Mesenchymal stem cell (in vitro differentiated cells and primary cell): ENCODE data around the gene AUTS2.

ENCODE experiments used
- DNase-seq: peaks from one replicate; pipeline ENCODE4 v3.0.0-alpha.2; 2013
- H2AFZ ChIP-seq: one replicate; pipeline ENCODE4 v1.6.1; 2013; ENCODE audit warnings: low read depth, mild to moderate bottlenecking, control low read depth, inconsistent platforms, low read length, moderate library complexity
- H2AK5ac ChIP-seq: 2 replicates; pipeline ENCODE4 v1.6.1; 2013; ENCODE audit warnings: low read length, moderate library complexity, mild to moderate bottlenecking, inconsistent platforms; ENCODE audit not compliant: severe bottlenecking
- H2BK120ac ChIP-seq: one replicate; pipeline ENCODE4 v1.6.1; 2013; ENCODE audit warnings: low read depth, mild to moderate bottlenecking, inconsistent platforms, low read length, moderate library complexity
- H2BK12ac ChIP-seq, 2 experiments: one replicate each; pipeline ENCODE4 v1.6.1; 2013; ENCODE audit warnings: inconsistent platforms in 2 of 2, low read length in 2 of 2, mild to moderate bottlenecking in 2 of 2, moderate library complexity in 2 of 2, control low read depth in 1 of 2
- H2BK15ac ChIP-seq: one replicate; pipeline ENCODE4 v1.6.1; 2013; ENCODE audit warnings: mild to moderate bottlenecking, low read depth, inconsistent platforms; ENCODE audit not compliant: poor library complexity, severe bottlenecking
- H2BK5ac ChIP-seq: 2 replicates; pipeline ENCODE4 v1.6.1; 2013; ENCODE audit warnings: low read depth, mild to moderate bottlenecking, low read length, control low read depth, inconsistent platforms; ENCODE audit not compliant: poor library complexity, severe bottlenecking
- H3K14ac ChIP-seq, 2 experiments: one replicate each; pipeline ENCODE4 v1.6.1; 2013; ENCODE audit warnings: inconsistent platforms in 2 of 2, low read length in 2 of 2, control low read depth in 1 of 2, mild to moderate bottlenecking in 1 of 2, moderate library complexity in 1 of 2
- H3K18ac ChIP-seq, 2 experiments: one replicate each; pipeline ENCODE4 v1.6.1; 2013; ENCODE audit warnings: inconsistent platforms in 2 of 2, low read length in 2 of 2, control low read depth in 1 of 2, low read depth in 1 of 2, mild to moderate bottlenecking in 1 of 2
- H3K23ac ChIP-seq, 2 experiments: one replicate each; pipeline ENCODE4 v1.6.1; 2013; ENCODE audit warnings: inconsistent platforms in 2 of 2, low read length in 2 of 2, mild to moderate bottlenecking in 2 of 2, moderate library complexity in 2 of 2, control low read depth in 1 of 2
- H3K27ac ChIP-seq: 2 replicates; pipeline ENCODE4 v1.5.1; 2013; ENCODE audit warnings: mild to moderate bottlenecking, moderate library complexity, low read length, control low read depth, inconsistent platforms; ENCODE audit not compliant: poor library complexity, severe bottlenecking
- H3K27me3 ChIP-seq, 2 experiments: 2 replicates each; pipeline versions ENCODE4 v1.6.1 to v1.7.0; 2013; ENCODE audit warnings: low read length in 2 of 2, mild to moderate bottlenecking in 2 of 2, moderate library complexity in 2 of 2, control low read depth in 1 of 2, inconsistent platforms in 1 of 2; ENCODE audit not compliant: control insufficient read depth in 1 of 2, insufficient read depth in 1 of 2
- H3K36me3 ChIP-seq, 2 experiments: 2 replicates each; pipeline versions ENCODE4 v1.6.1 to v1.7.0; 2013; ENCODE audit warnings: low read length in 2 of 2, control low read depth in 1 of 2, inconsistent platforms in 1 of 2, low read depth in 1 of 2, mild to moderate bottlenecking in 1 of 2; ENCODE audit not compliant: insufficient read depth in 2 of 2, control insufficient read depth in 1 of 2
- H3K4ac ChIP-seq, 2 experiments: one replicate each; pipeline ENCODE4 v1.6.1; 2013; ENCODE audit warnings: inconsistent platforms in 2 of 2, low read length in 2 of 2, mild to moderate bottlenecking in 2 of 2, moderate library complexity in 2 of 2, control low read depth in 1 of 2, low read depth in 1 of 2
- H3K4me1 ChIP-seq: 2 replicates; pipeline ENCODE4 v1.6.1; 2013; ENCODE audit warnings: low read depth, low read length, control low read depth; ENCODE audit not compliant: control insufficient read depth, insufficient read depth
- H3K4me2 ChIP-seq: 2 replicates; pipeline ENCODE4 v1.6.1; 2013; ENCODE audit warnings: low read length, mild to moderate bottlenecking, inconsistent platforms; ENCODE audit not compliant: poor library complexity, severe bottlenecking
- H3K4me3 ChIP-seq, 2 experiments: 2 replicates each; pipeline versions ENCODE4 v1.5.1 to v1.7.0; 2013; ENCODE audit warnings: low read length in 2 of 2, mild to moderate bottlenecking in 2 of 2, control low read depth in 1 of 2, low read depth in 1 of 2; ENCODE audit not compliant: insufficient read depth in 1 of 2
- H3K79me1 ChIP-seq: replicated peaks from 2 replicates; pipeline ENCODE4 v1.6.1; 2013; ENCODE audit warnings: mild to moderate bottlenecking, control low read depth, low read length, inconsistent platforms; ENCODE audit not compliant: poor library complexity, severe bottlenecking
- H3K9ac ChIP-seq: 2 replicates; pipeline ENCODE4 v1.7.0; 2013; ENCODE audit warnings: mild to moderate bottlenecking, low read length, moderate library complexity
- H3K9me3 ChIP-seq: 2 replicates; pipeline ENCODE4 v1.7.0; 2013; ENCODE audit warnings: mild to moderate bottlenecking, low read length; ENCODE audit not compliant: control insufficient read depth
- H4K8ac ChIP-seq: one replicate; pipeline ENCODE4 v1.6.1; 2013; ENCODE audit warnings: inconsistent platforms, mild to moderate bottlenecking, low read length, moderate library complexity
- H4K91ac ChIP-seq: one replicate; pipeline ENCODE4 v1.6.1; 2013; ENCODE audit warnings: mild to moderate bottlenecking, low read length, inconsistent platforms
- WGBS: methylation state at CpG from one replicate; pipeline ENCODE4 v1.1.7; 2013; ENCODE audit warnings: mixed read lengths; 5-methylcytosine and 5-hydroxymethylcytosine counted together

AUTS2 gene

GRCh38 chr7:69994886-69995542 lies 396.7 kb downstream of the AUTS2 start:
- H2BK12ac ChIP-seq: no peak overlapping the region
- H3K27me3 ChIP-seq: no peaks in the 10 kb centered on the region
- no peak overlapping the region for H4K8ac ChIP-seq
- peaks cover 4% of the 10 kb centered on the region for H3K79me1 ChIP-seq
- H3K4ac ChIP-seq: no peak overlapping the region
- no peaks in the 10 kb centered on the region for H3K4me1 ChIP-seq
- 96% methylated on average over 6 of the region's 7 CpGs for WGBS
- no peak overlapping the region for H3K14ac ChIP-seq
- no peak overlapping the region for H2BK15ac ChIP-seq
- no peak overlapping the region for H3K27ac ChIP-seq
- no peak overlapping the region for H3K23ac ChIP-seq
- H2BK5ac ChIP-seq: no peak overlapping the region
- no peak overlapping the region for H3K4me2 ChIP-seq
- no peak for DNase-seq
- H3K36me3 ChIP-seq: no peaks in the 10 kb centered on the region
- no peaks in the 10 kb centered on the region for H3K9me3 ChIP-seq
- no peak overlapping the region for H3K4me3 ChIP-seq
- no peak overlapping the region for H2AFZ ChIP-seq
- H4K91ac ChIP-seq: no peak overlapping the region
- no peak overlapping the region for H2AK5ac ChIP-seq
- no peak overlapping the region for H2BK120ac ChIP-seq
- no peak overlapping the region for H3K9ac ChIP-seq
- no peak overlapping the region for H3K18ac ChIP-seq

GRCh38 chr7:69996121-69996520 lies 397.8 kb downstream of the AUTS2 start:
- no peak overlapping the region for H4K91ac ChIP-seq
- H3K36me3 ChIP-seq: no peaks in the 10 kb centered on the region
- H3K14ac ChIP-seq: no peak overlapping the region
- no peak overlapping the region for H4K8ac ChIP-seq
- H3K27ac ChIP-seq: no peak overlapping the region
- H3K4me3 ChIP-seq: no peak overlapping the region
- no peak overlapping the region for H3K4me2 ChIP-seq
- WGBS: 40% methylated on average over 1 of the region's 2 CpGs
- H3K9me3 ChIP-seq: no peaks in the 10 kb centered on the region
- no peak overlapping the region for H3K9ac ChIP-seq
- H3K23ac ChIP-seq: no peak overlapping the region
- H2AK5ac ChIP-seq: no peak overlapping the region
- no peak overlapping the region for H3K18ac ChIP-seq
- peaks cover 4% of the 10 kb centered on the region for H3K79me1 ChIP-seq
- H3K4ac ChIP-seq: no peak overlapping the region
- H3K4me1 ChIP-seq: no peaks in the 10 kb centered on the region
- H2BK12ac ChIP-seq: no peak overlapping the region
- DNase-seq: no peak
- no peaks in the 10 kb centered on the region for H3K27me3 ChIP-seq
- H2AFZ ChIP-seq: no peak overlapping the region
- H2BK120ac ChIP-seq: no peak overlapping the region
- no peak overlapping the region for H2BK15ac ChIP-seq
- no peak overlapping the region for H2BK5ac ChIP-seq

- Histone ChIP-seq H2BK120ac (no peak overlapping the region), H2BK15ac (no peak overlapping the region), H3K27ac (no peak overlapping the region), H3K23ac (no peak overlapping the region), H3K4me2 (no peak overlapping the region), H3K18ac (no peak overlapping the region), H3K4me1 (no peaks in the 10 kb centered on the region), H3K4me3 (no peak overlapping the region), H3K14ac (no peak overlapping the region), H3K27me3 (no peaks in the 10 kb centered on the region), H3K9ac (no peak overlapping the region), H3K9me3 (no peaks in the 10 kb centered on the region), H2AK5ac (no peak overlapping the region), H3K4ac (no peak overlapping the region), H2BK12ac (no peak overlapping the region), H3K36me3 (no peaks in the 10 kb centered on the region), H3K79me1 (no peaks in the 10 kb centered on the region), H4K91ac (no peak overlapping the region), H2BK5ac (no peak overlapping the region), H4K8ac (no peak overlapping the region), H2AFZ (no peak overlapping the region)
- DNase-seq: no peak
- 86% methylated on average over 5 of the region's 5 CpGs for WGBS
Observed at GRCh38 chr7:70000737-70001348, 402.6 kb downstream of the AUTS2 start.

- H3K23ac ChIP-seq: no peak overlapping the region
- no peak overlapping the region for H3K4ac ChIP-seq
- H2BK5ac ChIP-seq: no peak overlapping the region
- DNase-seq: no peak
- H3K9me3 ChIP-seq: no peaks in the 10 kb centered on the region
- 63% methylated on average over 2 of the region's 2 CpGs for WGBS
- H2AK5ac ChIP-seq: no peak overlapping the region
- no peak overlapping the region for H3K4me2 ChIP-seq
- H3K18ac ChIP-seq: no peak overlapping the region
- H3K36me3 ChIP-seq: no peaks in the 10 kb centered on the region
- H2AFZ ChIP-seq: no peak overlapping the region
- no peaks in the 10 kb centered on the region for H3K27me3 ChIP-seq
- no peak overlapping the region for H3K4me3 ChIP-seq
- H2BK15ac ChIP-seq: no peak overlapping the region
- H4K8ac ChIP-seq: no peak overlapping the region
- H4K91ac ChIP-seq: no peak overlapping the region
- no peak overlapping the region for H3K27ac ChIP-seq
- H3K14ac ChIP-seq: no peak overlapping the region
- H2BK12ac ChIP-seq: no peak overlapping the region
- H3K4me1 ChIP-seq: no peaks in the 10 kb centered on the region
- H2BK120ac ChIP-seq: no peak overlapping the region
- no peak overlapping the region for H3K9ac ChIP-seq
- no peaks in the 10 kb centered on the region for H3K79me1 ChIP-seq
Observed at GRCh38 chr7:70005480-70005879, 407.2 kb downstream of the AUTS2 start.
